GM20431 (cell line): ENCODE measurements around the gene ZSWIM4.

Experiments used
- in situ Hi-C: fragments of 300-500 bp; cut with MseI, MboI; formaldehyde crosslinking; loops from one replicate; pipeline ENCODE4 v1.15.0; 2020; ENCODE audit warnings: low sequenced_read_pairs; ENCODE audit not compliant: unreplicated experiment

The ZSWIM4 gene

GRCh38 chr19:13804830-13805683 is 9.8 kb downstream of the ZSWIM4 start:
- in situ Hi-C loops, result no loop called here

GRCh38 chr19:13806728-13807127 is 11.5 kb downstream of the ZSWIM4 start:
- in situ Hi-C loops, result no loop called here

GRCh38 chr19:13807421-13808021 is 12.3 kb downstream of the ZSWIM4 start:
- in situ Hi-C loops, result no loop called here

GRCh38 chr19:13808856-13809255 is 13.6 kb downstream of the ZSWIM4 start:
- in situ Hi-C loops, result no loop called here

- in situ Hi-C loops, result no loop called here
Measured at GRCh38 chr19:13812544-13812943, 17.3 kb downstream of the ZSWIM4 start.

GRCh38 chr19:13813147-13813546 is 17.9 kb downstream of the ZSWIM4 start:
- in situ Hi-C loops, result no loop called here

DNA sequence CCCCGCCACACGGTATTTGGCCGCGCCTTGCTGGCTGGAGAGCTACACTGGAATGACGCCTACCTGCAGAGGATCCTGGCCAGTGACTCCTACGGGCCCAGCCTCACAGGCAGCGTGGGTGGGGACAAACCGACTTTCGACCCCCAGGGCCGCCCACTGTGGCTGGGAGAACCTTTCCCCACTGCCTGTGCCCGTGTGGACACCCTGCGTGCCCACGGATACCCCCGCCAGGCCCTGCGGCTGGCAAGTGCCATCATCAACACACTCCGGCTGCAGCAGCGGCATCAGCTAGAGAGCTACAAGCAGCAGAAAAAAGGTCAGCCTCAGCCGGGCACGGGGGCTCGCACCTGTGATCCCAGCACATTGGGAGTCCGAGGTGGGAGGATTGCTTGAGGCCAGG is 19.3 kb downstream of the ZSWIM4 start:
- in situ Hi-C loops, result no loop called here

- in situ Hi-C loops, result no loop called here
Measured at GRCh38 chr19:13817018-13817614, 21.9 kb downstream of the ZSWIM4 start.

GRCh38 chr19:13817615-13818371 is 22.6 kb downstream of the ZSWIM4 start:
- in situ Hi-C loops, result no loop called here

DNA sequence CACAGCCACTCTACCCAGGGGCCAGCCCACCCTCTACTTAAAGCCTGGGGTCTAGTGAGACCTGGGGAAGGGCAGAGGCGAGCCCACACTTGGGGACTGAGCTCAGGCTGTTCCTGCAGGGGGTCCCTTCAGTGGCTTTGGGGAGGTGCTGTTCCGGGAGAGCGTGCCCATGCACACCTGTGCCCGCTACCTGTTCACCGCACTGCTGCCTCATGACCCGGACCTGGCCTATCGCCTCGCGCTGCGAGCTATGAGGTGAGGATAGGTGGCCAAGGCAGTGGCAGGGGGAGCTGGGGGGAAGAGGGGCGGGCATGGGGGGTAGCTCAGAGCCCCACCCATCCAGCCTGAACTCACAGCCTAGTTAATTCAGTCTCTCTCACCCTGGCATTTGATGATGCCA is 24.0 kb downstream of the ZSWIM4 start:
- in situ Hi-C loops, result no loop called here

- in situ Hi-C loops, result no loop called here
Measured at GRCh38 chr19:13821292-13821691, 26.0 kb downstream of the ZSWIM4 start.

DNA sequence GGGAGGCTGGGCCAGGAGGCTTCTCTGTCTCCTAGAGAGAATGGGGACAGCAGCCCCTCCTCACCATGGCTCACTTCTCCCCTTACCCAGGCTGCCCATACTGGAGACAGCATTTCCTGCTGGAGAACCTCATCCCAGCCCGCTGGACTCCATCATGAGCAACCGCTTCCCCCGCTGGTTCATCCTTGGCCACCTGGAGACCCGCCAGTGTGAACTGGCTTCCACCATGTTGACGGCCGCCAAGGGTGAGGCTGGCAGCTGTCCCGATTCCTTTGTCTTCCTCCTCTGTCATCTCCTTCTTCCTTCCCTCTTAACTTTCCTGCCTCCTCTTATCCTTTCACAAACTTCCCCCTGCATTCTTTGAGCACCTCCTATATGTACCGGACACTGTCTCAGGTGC is 28.0 kb downstream of the ZSWIM4 start:
- in situ Hi-C loops, result no loop called here

DNA sequence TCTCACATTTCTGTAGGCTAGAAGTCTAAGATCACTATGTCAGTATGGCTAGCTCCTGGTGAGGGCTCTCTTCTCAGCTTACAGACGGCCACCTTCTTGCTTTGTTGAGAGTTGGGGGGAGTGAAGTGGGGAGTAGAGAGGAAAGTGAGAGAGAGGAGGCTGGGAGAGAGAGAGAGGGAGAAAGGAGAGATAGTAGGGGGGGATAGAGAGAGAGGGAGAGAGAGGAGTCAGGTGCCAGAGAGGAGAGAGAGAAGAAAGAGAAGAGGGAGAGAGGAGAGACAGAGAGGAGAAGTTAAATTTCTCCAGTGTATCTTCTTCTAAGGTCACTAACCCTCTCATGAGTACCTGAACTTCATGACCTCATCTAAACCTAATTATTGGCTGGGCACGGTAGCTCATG is 28.7 kb downstream of the ZSWIM4 start:
- in situ Hi-C loops, result no loop called here

GRCh38 chr19:13824703-13825102 is 29.5 kb downstream of the ZSWIM4 start:
- in situ Hi-C loops, result no loop called here

GRCh38 chr19:13825489-13826441 is 30.5 kb downstream of the ZSWIM4 start:
- in situ Hi-C loops, result no loop called here

- in situ Hi-C loops, result no loop called here
Measured at GRCh38 chr19:13826652-13827235, 31.5 kb downstream of the ZSWIM4 start.

- in situ Hi-C loops, result no loop called here
Measured at GRCh38 chr19:13827656-13828055, 32.4 kb downstream of the ZSWIM4 start.

DNA sequence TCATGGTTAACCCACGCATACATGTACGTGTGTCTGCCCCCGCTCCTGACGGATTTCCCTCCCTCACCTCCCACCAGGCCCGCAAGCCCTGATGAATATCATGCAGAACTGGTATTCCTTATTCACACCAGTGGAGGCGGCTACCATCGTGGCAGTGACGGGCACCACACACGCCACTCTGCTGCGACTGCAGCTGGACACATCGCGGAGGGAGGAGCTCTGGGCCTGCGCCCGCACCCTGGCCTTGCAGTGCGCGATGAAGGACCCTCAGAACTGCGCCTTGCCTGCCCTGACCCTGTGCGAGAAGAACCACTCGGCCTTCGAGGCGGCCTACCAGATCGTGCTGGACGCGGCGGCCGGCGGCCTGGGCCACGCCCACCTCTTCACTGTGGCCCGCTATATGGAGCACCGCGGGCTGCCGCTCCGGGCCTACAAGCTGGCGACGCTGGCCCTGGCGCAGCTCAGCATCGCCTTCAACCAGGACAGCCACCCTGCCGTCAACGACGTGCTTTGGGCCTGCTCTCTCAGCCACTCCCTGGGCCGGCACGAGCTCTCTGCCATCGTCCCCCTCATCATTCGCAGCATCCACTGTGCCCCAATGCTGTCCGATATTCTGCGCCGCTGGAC is 35.0 kb downstream of the ZSWIM4 start:
- in situ Hi-C loops, result no loop called here
